WTC11 (cell line): Measurements from ENCODE around the gene CPT1C. TPM values are rescaled to one million over a fixed set of nuclear protein-coding genes. Genes with fewer than 3 reads are reported as not detected.
A peak's percentile ranks its signal among the peaks of the same experiment; 100 is the strongest.

Experiments used
- ATAC-seq: fragments of 200-7000 bp; cut with Tn5 transposase; 2 replicates; pipeline ENCODE4 v1.10.0; 2021; ENCODE audit warnings: mild to moderate bottlenecking, moderate library complexity
- CTCF ChIA-PET: fragments of 300-600 bp; sonication (Branson Sonifier 250); formaldehyde crosslinking; loops from one replicate; lab custom pipeline; 2021; ENCODE audit warnings: antibody characterized with exemption; lab: Charles Lee
- POLR2A ChIA-PET: fragments of 350-600 bp; sonication (Branson Sonifier 250); formaldehyde crosslinking; loops from one replicate; lab custom pipeline; 2021; ENCODE audit warnings: antibody characterized with exemption; lab: Charles Lee
- DNase-seq: peaks from one replicate; pipeline ENCODE4 v3.0.0; 2021; ENCODE audit warnings: low spot score
- H3K27ac Mint-ChIP-seq: 2 replicates; pipeline ENCODE4 v1.8.0; 2021; ENCODE audit warnings: mixed read lengths
- H3K27me3 Mint-ChIP-seq: 2 replicates; pipeline ENCODE4 v1.8.0; 2021; ENCODE audit warnings: low read depth, mild to moderate bottlenecking, moderate library complexity, mixed read lengths
- H3K36me3 Mint-ChIP-seq: 2 replicates; pipeline ENCODE4 v1.8.0; 2021; ENCODE audit warnings: mixed read lengths
- H3K4me1 Mint-ChIP-seq: 2 replicates; pipeline ENCODE4 v1.8.0; 2022; ENCODE audit warnings: mixed read lengths
- H3K4me3 Mint-ChIP-seq: 2 replicates; pipeline ENCODE4 v1.8.0; 2021; ENCODE audit warnings: mild to moderate bottlenecking, moderate library complexity, mixed read lengths
- H3K9me3 Mint-ChIP-seq: 2 replicates; pipeline ENCODE4 v1.8.0; 2021; ENCODE audit warnings: mixed read lengths
- ATF6 ChIP-seq: sonication (generic); formaldehyde crosslinking; IDR thresholded peaks from 2 replicates; pipeline ENCODE4 v1.8.1; 2023; ENCODE audit warnings: mild to moderate bottlenecking, missing genetic modification reagents
- CREM ChIP-seq: sonication (generic); formaldehyde crosslinking; IDR thresholded peaks from 2 replicates; pipeline ENCODE4 v1.8.1; 2022; ENCODE audit warnings: mild to moderate bottlenecking, missing genetic modification reagents, moderate library complexity
- ELF4 ChIP-seq: sonication (generic); formaldehyde crosslinking; IDR thresholded peaks from 2 replicates; pipeline ENCODE4 v1.8.1; 2022; ENCODE audit warnings: low read depth, mild to moderate bottlenecking, moderate library complexity, missing genetic modification reagents
- ESRRA ChIP-seq: sonication (generic); formaldehyde crosslinking; IDR thresholded peaks from 2 replicates; pipeline ENCODE4 v1.8.1; 2022; ENCODE audit warnings: mild to moderate bottlenecking, missing genetic modification reagents, borderline replicate concordance
- FOXJ3 ChIP-seq: sonication (generic); formaldehyde crosslinking; IDR thresholded peaks from 2 replicates; pipeline ENCODE4 v1.9.0; 2021; ENCODE audit warnings: missing genetic modification reagents, mild to moderate bottlenecking, borderline replicate concordance
- GABPB1 ChIP-seq: sonication (generic); formaldehyde crosslinking; IDR thresholded peaks from 2 replicates; pipeline ENCODE4 v1.8.1; 2023; ENCODE audit warnings: mild to moderate bottlenecking, missing genetic modification reagents
- IRF1 ChIP-seq: sonication (generic); formaldehyde crosslinking; IDR thresholded peaks from 2 replicates; pipeline ENCODE4 v1.8.0; 2023; ENCODE audit warnings: missing genetic modification reagents
- MYBL2 ChIP-seq: sonication (generic); formaldehyde crosslinking; IDR thresholded peaks from 2 replicates; pipeline ENCODE4 v1.8.1; 2023; ENCODE audit warnings: mild to moderate bottlenecking, moderate library complexity, missing genetic modification reagents
- NFE2L1 ChIP-seq: sonication (generic); formaldehyde crosslinking; IDR thresholded peaks from 2 replicates; pipeline ENCODE4 v1.8.1; 2023; ENCODE audit warnings: missing genetic modification reagents
- NFYB ChIP-seq: sonication (generic); formaldehyde crosslinking; conservative IDR thresholded peaks from 2 replicates; pipeline ENCODE4 v1.8.0; 2022; ENCODE audit warnings: low read depth, missing genetic modification reagents
- NR2C2 ChIP-seq: sonication (generic); formaldehyde crosslinking; IDR thresholded peaks from 2 replicates; pipeline ENCODE4 v1.8.0; 2022; ENCODE audit warnings: mild to moderate bottlenecking, missing genetic modification reagents
- NR3C1 ChIP-seq: sonication (generic); formaldehyde crosslinking; conservative IDR thresholded peaks from 2 replicates; pipeline ENCODE4 v1.8.1; 2023; ENCODE audit warnings: low read depth, mild to moderate bottlenecking, missing genetic modification reagents
- PRDM15 ChIP-seq: sonication (generic); formaldehyde crosslinking; IDR thresholded peaks from 2 replicates; pipeline ENCODE4 v1.8.0; 2022; ENCODE audit warnings: missing genetic modification reagents
- PRRX2 ChIP-seq: fragments of 250-450 bp; sonication (Bioruptor Pico); IDR thresholded peaks from 2 replicates; pipeline ENCODE4 v1.8.0; 2021; ENCODE audit warnings: mild to moderate bottlenecking
- STAT6 ChIP-seq: sonication (generic); formaldehyde crosslinking; conservative IDR thresholded peaks from 2 replicates; pipeline ENCODE4 v1.8.1; 2023; ENCODE audit warnings: mild to moderate bottlenecking, low read depth, missing genetic modification reagents, moderate library complexity
- TEAD4 ChIP-seq: sonication (generic); formaldehyde crosslinking; IDR thresholded peaks from 2 replicates; pipeline ENCODE4 v1.8.0; 2022; ENCODE audit warnings: mild to moderate bottlenecking, missing genetic modification reagents
- USF2 ChIP-seq: sonication (generic); formaldehyde crosslinking; IDR thresholded peaks from 2 replicates; pipeline ENCODE4 v1.8.1; 2023; ENCODE audit warnings: mild to moderate bottlenecking, missing genetic modification reagents, moderate library complexity
- ZBTB21 ChIP-seq: sonication (generic); formaldehyde crosslinking; IDR thresholded peaks from 2 replicates; pipeline ENCODE4 v1.8.1; 2023; ENCODE audit warnings: mild to moderate bottlenecking, missing genetic modification reagents, borderline replicate concordance
- ZNF232 ChIP-seq: sonication (generic); formaldehyde crosslinking; IDR thresholded peaks from 2 replicates; pipeline ENCODE4 v1.8.0; 2022; ENCODE audit warnings: mild to moderate bottlenecking, missing genetic modification reagents
- ZNF263 ChIP-seq: sonication (generic); formaldehyde crosslinking; IDR thresholded peaks from 2 replicates; pipeline ENCODE4 v1.8.1; 2022; ENCODE audit warnings: low read depth, mild to moderate bottlenecking, moderate library complexity, missing genetic modification reagents
- ZNF416 ChIP-seq: fragments of 250-450 bp; sonication (Bioruptor Pico); IDR thresholded peaks from 2 replicates; pipeline ENCODE4 v1.9.0; 2021; ENCODE audit warnings: mild to moderate bottlenecking, inconsistent platforms
- ZNF671 ChIP-seq: fragments of 250-450 bp; sonication (Bioruptor Pico); IDR thresholded peaks from 2 replicates; pipeline ENCODE4 v1.8.0; 2021; ENCODE audit warnings: mild to moderate bottlenecking
- total RNA-seq: library from RNA; stranded (reverse); gene quantifications from 3 replicates; pipeline ENCODE4 v1.2.3, GENCODE V29; 2021

The CPT1C gene
- total RNA-seq, 1 experiment from 2014 or later: 74.6 TPM

- 0 out of 2 replicates have a peak, but pooled peaks have one; percentile 78 for TF ChIP-seq ZNF671 (CRISPR knock-in tag)
- no peak for TF ChIP-seq ZBTB21 (CRISPR knock-in tag)
- TF ChIP-seq IRF1 (CRISPR knock-in tag): 0 out of 2 replicates have a peak, but pooled peaks have one; percentile 19
- peak; percentile 77; the same call in 1 of the 2 replicates for TF ChIP-seq PRRX2 (CRISPR knock-in tag)
- TF ChIP-seq PRDM15: peak; percentile 84
- TF ChIP-seq ZNF416 (CRISPR knock-in tag): no peak
- TF ChIP-seq ELF4 (CRISPR knock-in tag): no peak
- no peak for TF ChIP-seq TEAD4 (CRISPR knock-in tag)
- no peak for TF ChIP-seq NR3C1
- TF ChIP-seq NFYB (CRISPR knock-in tag): peak; percentile 34; the same call in 1 of the 2 replicates
- TF ChIP-seq ZNF232 (CRISPR knock-in tag): peak; percentile 81; the same call in 1 of the 2 replicates
- TF ChIP-seq FOXJ3: 0 out of 2 replicates have a peak, but pooled peaks have one; percentile 60
- peak; percentile 59; the same call in 1 of the 2 replicates for TF ChIP-seq ATF6 (CRISPR knock-in tag)
- TF ChIP-seq ZNF263 (CRISPR knock-in tag): no peak
- TF ChIP-seq, all 79 proteins: peak for 16
Measured at GRCh38 chr19:49690656-49691242, at the start of gene CPT1C (continued).

- peaks cover 17% of the 10 kb centered on the region for H3K27me3 Mint-ChIP-seq
- H3K4me1 Mint-ChIP-seq: peaks cover 51% of the 10 kb centered on the region
- H3K4me3 Mint-ChIP-seq: peak within 1 kb of the TSS; percentile 99
- DNase-seq: peak; percentile 100
- ATAC-seq: peak; percentile 41
- H3K36me3 Mint-ChIP-seq: peaks cover 7% of the 10 kb centered on the region
- ChIA-PET CTCF (interaction anchor here (0.6 to 4.7 kb wide), 11 partner anchors 23 to 135 kb away, joined by 3 to 108 read pairs (median 4); partner anchors contain the start of genes BCL2L12, IRF3 and PRMT1), POLR2A (interaction anchor here (1.0 to 1.8 kb wide), 9 partner anchors 16 to 146 kb away, joined by 3 to 11 read pairs (median 4); partner anchors contain the start of gene PRMT1)
- no peaks in the 10 kb centered on the region for H3K9me3 Mint-ChIP-seq
- H3K27ac Mint-ChIP-seq: peak within 1 kb of the TSS; percentile 99
- peak; percentile 84 for TF ChIP-seq USF2
- TF ChIP-seq ESRRA (CRISPR knock-in tag): no peak
- TF ChIP-seq NR2C2 (CRISPR knock-in tag): peak; percentile 96
- peak; percentile 96 for TF ChIP-seq CREM (CRISPR knock-in tag)
- no peak for TF ChIP-seq STAT6 (CRISPR knock-in tag)
- peak; percentile 81; the same call in 1 of the 2 replicates for TF ChIP-seq NFE2L1 (CRISPR knock-in tag)
- TF ChIP-seq MYBL2 (CRISPR knock-in tag): peak; percentile 78; the same call in 1 of the 2 replicates
- peak; percentile 81 for TF ChIP-seq GABPB1
Measured at GRCh38 chr19:49641688-49642491, 49.0 kb upstream of the CPT1C start, which contains the start of gene SCAF1. TSS of gene SCAF1 (plus strand) at chr19:49642209. CDS start at chr19:49645027, 2,818 bp downstream.
